DOHH2 (cell line): ENCODE data around the gene PGGHG.

Experiments used
- EZH2phosphoT487 ChIP-seq: fragments of 200-600 bp; sonication (generic); IDR thresholded peaks from 2 replicates; pipeline ENCODE4 v1.6.1; 2017; ENCODE audit warnings: borderline replicate concordance, mild to moderate bottlenecking, antibody characterized with exemption, low read length, moderate library complexity, mixed read lengths
- TF ChIP-seq, protein P1 (sequence below): fragments of 200-600 bp; sonication (generic); IDR thresholded peaks from one replicate; pipeline ENCODE4 v1.5.1; 2014; ENCODE audit warnings: antibody characterized with exemption, mild to moderate bottlenecking, low read depth, low read length; ENCODE audit not compliant: poor library complexity, severe bottlenecking

DNA sequence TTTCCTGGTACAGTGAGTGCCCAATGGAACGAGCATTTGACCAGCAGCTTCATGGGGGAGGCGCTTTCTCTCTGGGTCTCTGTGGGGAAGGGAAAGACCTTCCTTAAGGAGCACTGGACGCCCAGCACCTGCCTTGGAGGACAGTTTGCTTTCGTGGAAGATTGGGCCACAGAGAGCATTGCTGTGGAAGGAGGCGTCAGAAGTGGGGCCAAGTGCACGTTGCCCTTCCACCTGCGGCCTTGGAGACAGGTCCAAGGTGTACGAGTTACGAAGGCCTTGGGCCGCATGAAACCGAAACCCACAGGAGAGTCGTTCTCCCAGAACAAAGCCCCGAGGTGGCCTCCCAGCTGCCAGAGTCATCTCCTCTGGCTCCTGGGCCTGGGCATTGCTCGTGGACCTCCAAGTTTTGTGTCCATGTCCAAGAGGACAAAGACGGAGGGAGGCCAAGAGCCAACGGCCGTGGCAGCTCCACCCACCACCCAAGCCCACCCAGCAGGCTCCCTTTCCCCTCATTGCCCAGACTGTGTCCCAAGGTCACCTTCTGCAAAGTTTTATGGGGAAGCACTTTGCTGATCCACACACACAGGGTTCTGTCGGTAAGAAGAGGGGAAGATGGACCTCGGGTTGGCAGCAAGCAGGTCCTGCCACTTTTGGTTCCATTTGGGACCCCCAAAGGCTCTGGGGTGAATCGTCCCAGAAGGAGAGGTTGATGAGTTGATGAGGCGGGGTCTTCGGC lies 16.6 kb upstream of the PGGHG start:
- TF ChIP-seq, protein P1, sequence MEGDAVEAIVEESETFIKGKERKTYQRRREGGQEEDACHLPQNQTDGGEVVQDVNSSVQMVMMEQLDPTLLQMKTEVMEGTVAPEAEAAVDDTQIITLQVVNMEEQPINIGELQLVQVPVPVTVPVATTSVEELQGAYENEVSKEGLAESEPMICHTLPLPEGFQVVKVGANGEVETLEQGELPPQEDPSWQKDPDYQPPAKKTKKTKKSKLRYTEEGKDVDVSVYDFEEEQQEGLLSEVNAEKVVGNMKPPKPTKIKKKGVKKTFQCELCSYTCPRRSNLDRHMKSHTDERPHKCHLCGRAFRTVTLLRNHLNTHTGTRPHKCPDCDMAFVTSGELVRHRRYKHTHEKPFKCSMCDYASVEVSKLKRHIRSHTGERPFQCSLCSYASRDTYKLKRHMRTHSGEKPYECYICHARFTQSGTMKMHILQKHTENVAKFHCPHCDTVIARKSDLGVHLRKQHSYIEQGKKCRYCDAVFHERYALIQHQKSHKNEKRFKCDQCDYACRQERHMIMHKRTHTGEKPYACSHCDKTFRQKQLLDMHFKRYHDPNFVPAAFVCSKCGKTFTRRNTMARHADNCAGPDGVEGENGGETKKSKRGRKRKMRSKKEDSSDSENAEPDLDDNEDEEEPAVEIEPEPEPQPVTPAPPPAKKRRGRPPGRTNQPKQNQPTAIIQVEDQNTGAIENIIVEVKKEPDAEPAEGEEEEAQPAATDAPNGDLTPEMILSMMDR: no peak
- no peak for TF ChIP-seq EZH2phosphoT487
